GM18505 (cell line): ENCODE data around the gene ARPP19.
A peak's percentile ranks its signal among the peaks of the same experiment; 100 is the strongest.

ENCODE experiments used
- ATAC-seq: cut with Tn5 transposase; IDR thresholded peaks from one replicate; pipeline ENCODE4 v1.9.1; 2021; ENCODE audit not compliant: unreplicated experiment
- POLR2A ChIP-seq: IDR thresholded peaks from 4 replicates; pipeline ENCODE4 v1.6.1; 2011; ENCODE audit warnings: borderline replicate concordance; ENCODE audit not compliant: insufficient read depth, insufficient read length; ENCODE audit errors: extremely low read depth

The ARPP19 gene

DNA sequence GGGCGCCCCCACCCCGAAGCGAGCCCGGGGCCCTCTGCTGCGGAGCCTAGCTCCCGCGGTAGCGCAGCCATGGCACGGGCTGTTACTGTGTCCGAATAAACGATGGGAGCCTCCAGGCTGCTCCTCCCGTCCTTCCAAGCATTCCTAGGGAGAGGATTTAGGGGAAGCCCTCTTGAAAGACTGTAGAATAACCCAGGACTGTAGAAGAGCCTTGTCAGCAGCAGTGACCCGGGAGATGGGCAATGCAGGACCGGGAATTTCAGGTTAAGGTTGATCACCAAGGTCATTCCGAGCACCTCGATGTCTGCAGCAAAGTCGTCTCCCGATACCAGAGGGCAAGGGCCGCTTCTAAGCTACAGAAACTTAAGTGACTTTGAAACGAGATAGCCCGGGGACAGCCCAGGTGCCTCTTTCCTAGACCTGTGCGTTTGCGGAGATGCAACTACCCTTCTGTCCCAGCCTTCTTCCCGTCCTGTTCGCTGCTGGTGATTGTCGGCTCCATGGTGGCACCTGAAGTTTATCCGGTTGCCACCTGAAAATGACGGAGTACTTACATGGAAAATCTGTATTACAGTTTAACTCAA lies 39.4 kb downstream of the ARPP19 start:
- peak; percentile 8 for ATAC-seq
- TF ChIP-seq POLR2A = no peak

DNA sequence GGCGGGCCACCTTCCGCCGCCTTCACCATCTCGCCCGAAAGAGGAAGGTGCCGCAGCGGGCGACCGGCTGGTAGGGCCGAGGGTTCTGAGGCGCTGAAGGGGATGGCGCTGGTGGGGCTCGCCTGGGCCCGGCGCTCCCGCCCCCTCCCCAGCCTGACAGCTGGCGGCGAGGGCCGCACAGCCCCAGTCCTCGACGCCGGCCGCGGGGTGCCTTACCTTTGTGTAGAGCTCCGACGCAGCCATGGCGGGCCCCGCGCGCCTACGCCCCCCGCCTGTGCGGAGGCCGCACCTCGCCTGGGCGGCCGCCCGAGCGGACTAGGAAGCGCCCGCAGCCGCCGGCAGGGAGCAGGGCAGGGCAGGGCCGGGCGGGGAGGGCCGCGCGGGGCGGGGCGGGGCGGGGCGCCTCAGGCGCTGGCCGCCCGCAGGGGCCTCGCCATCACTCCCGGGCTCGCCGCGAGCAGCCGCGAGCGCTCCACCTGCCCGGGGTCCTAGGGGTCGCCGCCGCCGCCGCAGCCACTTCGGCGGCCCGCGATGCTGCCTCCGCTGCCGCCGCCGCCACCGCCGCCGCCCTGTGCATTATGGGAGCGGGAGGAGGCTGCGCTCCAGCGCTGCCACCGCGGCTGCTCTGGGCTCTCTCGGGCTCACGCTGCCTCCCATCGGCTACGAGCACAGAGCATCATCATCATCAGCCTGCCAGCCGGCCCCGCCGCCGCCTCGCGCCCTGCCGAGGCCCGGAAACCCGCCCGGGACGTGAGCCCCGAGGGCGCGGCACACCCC lies 40.1 kb downstream of the ARPP19 start, which contains the start of gene MYO5A:
Gene MYO5A (minus strand): TSS at position 317 of the 777 bp plus-strand sequence. CDS start 74 bp downstream, at position 243.
- TF ChIP-seq POLR2A = peak; percentile 59
- ATAC-seq = peak; percentile 83

DNA sequence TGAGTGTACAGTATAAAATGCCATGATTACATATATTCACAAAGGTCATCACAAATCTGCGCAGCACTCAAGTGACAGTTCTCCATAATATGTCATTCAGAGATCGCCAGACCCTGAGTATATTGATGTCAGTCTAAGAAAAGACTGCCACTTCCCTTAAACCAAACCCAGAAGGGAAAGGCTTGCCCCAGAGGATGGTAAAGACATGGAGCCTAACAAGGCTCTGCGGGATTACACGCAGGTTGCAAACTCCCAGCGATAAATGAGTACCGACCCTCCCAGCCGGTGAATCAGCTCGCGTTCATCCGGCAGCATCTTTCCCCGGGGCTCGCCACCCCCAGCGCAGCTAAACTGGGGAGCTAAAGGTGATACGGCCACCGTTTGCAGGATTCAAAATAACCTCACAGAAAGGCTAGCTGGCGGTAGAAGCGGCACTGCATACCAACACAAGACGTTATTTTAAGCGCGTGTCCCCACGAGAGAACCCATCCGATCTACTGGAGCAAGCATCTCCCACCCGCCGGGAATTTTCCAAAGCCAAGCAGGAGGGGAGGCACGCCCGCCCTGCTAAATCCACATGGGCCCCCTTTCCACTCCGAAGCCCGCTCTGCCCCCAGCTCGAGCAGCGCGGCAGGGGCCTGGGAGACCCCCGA lies 40.8 kb downstream of the ARPP19 start:
- no peak for TF ChIP-seq POLR2A
- peak; percentile 1 for ATAC-seq

DNA sequence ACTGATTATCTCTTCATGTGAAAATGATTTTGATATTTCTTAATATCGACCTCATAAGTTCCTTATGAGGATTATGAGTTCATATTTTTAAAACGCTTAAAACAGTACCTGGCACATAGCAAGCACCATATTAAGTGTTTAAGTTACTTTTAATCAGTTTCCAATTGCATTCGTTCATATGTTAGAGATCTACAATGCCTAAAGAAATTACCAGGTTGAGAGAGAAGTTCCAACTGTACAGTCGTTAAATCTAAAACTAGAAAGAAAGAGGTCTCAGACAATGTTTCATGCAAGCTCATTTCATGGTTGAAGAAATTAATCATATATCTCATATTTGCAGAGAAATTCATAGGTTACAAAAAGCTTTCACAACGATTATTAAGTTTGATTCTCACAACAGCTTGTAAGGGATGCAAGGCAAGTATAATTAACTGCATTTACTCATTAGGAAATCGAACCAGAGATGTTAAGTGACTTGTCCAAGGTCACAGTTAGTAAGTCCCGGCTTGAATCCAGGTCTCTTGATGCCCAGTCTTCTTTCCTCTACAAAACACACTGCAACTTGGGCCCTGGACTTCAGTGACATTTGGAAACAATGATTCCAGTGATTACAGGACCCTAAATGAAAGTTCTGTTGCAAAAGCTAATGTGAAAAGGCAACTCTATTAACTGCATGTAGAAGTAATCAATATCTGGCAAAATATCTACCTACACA lies 41.5 kb downstream of the ARPP19 start:
- TF ChIP-seq POLR2A = no peak
- ATAC-seq = no peak

DNA sequence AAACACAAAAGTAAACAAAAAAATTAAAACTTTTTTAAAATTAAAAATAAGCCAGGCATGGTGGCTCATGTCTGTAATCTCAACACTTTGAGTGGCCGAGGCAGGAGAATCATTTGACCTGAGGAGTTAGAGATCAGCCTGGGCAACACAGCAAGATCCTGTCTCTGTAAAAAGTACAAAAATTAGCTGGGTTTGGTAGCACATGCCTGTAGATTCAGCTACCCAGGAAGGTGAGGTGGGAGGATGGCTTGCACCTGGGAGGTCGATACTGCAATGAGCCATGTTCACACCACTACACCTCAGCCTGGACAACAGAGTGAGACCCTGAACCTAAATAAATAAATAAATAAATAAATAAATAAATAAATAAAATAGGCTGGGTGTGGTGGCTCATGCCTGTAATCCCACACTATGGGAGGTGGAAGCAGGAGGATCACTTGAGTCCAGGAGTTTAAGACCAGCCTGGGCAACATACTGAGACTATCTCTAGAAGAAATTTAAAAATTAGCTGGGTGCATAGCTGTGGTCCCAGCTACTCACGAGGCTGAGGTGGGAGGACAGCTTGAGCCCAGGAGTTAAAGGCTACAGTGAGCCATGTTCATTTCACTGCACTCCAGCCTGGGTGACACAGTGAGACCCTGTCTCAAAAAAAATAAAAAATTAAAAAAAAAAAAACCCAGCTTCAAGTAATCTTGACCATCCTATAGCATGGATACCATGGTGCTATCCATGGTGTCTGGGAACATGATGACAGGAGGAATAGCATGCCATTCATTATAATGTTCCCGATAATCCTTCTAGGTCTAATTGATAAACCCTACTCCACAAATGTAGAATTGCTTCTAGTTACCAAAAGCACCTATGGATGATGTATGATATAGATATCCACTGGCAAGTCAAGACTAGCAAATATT lies 44.4 kb downstream of the ARPP19 start:
- TF ChIP-seq POLR2A = no peak
- no peak for ATAC-seq

DNA sequence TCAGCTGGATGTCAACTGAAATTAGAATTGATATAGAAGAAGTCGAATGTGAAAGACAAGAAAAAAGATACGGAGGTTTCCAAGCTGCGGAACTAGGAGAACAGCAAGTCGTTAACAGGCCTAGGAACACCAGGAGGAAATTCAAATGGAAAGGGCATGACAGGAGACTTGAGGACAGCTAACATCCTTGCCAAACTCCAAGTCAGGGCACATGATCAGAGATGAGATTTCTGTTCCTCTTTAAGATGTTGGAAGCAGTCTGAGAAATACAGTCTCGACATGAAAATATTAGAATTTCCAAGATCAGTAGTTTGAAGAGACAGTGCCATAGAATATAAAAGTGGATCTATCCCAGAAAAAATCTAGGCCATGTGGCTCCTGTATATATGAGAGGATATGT lies 45.2 kb downstream of the ARPP19 start:
- TF ChIP-seq POLR2A = no peak
- no peak for ATAC-seq

DNA sequence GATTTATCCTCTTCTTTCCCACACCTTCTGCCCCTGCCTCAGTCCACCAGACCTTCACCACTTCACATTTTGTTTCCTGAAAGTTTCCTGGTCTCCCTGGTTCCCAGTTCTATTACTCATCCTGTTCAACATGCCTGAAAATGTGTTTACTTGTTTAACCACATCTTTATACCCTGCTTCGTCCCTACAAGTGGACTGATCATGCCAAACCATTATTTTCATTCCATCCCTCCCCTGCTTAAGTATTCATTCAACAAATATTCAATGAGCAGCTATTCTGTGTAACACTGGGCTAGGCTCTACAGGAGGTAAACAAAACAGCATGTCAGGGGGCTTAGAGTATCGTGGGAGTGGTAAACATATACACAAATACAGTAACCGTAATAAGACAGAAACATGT lies 45.6 kb downstream of the ARPP19 start:
- no peak for TF ChIP-seq POLR2A
- no peak for ATAC-seq

DNA sequence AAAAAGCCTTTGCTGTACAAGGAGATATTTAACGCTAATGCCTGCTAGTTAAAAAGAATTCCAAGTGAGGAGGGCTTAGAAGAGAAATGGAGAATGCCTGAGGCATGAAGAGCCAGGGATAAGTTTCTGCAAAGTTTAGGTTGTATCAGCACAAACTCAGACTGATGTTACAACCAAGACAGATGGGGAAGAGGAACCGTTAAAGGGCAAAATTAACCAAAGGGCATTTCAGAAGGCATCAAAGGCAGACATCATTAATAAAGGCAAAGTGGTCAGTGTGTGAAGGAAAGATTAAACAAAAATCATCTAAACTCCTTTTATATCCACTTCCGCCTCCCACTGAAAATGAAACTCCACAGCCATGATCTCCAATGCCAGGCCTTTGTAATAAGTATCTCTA lies 47.1 kb downstream of the ARPP19 start:
- TF ChIP-seq POLR2A = no peak

DNA sequence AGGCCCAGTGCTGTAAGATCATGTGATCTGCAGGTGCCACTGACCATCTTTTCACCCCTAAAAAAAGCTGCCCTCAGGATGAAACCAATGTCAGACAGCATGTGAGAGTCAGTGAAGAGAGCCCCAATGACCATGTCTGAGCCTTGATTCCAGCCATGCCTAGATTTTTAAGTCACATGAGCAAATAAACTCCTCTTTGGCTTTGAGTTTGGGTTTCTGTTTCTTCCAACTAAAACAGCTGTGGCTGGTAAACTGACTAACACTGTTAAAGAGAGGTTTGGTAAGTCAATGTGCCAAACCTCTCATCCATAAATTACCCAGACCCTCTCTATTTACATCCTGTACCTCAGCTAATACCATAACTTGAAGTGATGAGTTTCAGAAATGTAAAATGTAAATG lies 48.4 kb downstream of the ARPP19 start:
- TF ChIP-seq POLR2A = no peak
- ATAC-seq = no peak

More for the DNA sequence above, 47.1 kb downstream of the ARPP19 start:
- ATAC-seq = no peak

DNA sequence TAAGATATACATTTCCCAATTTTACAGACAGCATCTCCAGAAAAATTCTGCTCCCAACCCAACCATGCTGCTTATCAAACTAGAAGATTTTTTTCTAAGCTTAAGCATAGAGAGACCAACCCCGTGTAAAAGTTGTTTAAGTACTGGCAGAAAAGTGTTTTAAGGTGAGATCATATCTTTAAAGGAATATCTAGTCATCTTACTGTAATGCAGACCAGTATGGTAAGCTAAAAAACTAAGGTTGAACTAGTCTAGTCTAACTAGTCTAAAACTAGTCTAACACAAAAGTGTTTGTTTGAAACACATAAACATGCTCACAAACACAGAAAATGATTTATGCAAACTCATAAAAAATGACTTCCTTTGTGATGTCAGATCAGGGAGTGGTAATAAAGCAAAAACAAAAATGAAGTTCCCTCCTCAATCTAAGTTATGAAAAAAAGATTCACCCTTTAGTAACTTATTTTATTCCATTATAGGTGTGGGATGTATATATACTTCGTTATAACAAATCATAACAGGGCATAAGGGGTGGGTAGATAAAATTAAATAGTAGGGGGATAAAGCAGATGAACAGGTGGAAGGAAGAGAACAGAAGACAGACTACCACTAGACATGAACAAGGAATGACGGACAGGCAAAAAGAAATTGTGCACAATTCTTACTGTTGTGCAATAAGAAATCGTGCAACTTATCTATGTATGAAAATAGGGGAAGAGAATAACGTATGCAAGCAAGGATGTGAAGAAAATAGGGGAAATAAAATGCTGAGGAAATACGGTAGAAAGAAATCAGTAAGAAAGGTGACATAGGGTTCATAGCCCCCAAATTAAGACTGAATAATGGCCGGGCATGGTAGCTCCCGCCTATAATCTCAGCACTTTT lies 50.1 kb downstream of the ARPP19 start:
- no peak for ATAC-seq
- TF ChIP-seq POLR2A = no peak

DNA sequence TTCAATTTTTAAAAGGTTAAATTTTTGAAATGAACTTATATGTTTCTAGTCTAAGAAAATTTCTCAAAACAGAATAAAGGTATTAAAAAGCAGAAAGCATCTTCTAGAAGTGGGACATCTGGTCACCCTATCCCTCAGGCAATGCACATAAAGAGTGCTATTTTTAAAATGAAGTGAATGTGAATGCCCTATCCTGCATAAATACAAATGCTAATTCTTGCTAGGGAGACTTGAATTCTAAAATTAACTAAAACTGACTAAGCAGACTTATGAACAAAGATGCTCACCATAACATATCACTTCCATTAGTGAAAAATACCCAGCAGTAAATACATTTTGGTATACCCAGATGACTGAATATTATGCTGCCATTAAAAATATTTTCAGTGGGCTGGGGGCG lies 51.8 kb downstream of the ARPP19 start:
- ATAC-seq = no peak

More for the DNA sequence above, 51.8 kb downstream of the ARPP19 start:
- TF ChIP-seq POLR2A = no peak
